HG03558 (cell line): ENCODE results near the gene LAPTM5.
"Not testable (repeated sequence)": the region's sequence is repeated elsewhere in the genome, so short reads cannot be mapped to it uniquely, and the experiment has no call there.

Experiments used
- ATAC-seq: cut with Tn5 transposase; IDR thresholded peaks from one replicate; pipeline ENCODE4 v1.9.1; 2021; ENCODE audit warnings: moderate number of reproducible peaks; ENCODE audit not compliant: unreplicated experiment; ENCODE audit errors: extremely low read depth

The LAPTM5 gene, protein sequence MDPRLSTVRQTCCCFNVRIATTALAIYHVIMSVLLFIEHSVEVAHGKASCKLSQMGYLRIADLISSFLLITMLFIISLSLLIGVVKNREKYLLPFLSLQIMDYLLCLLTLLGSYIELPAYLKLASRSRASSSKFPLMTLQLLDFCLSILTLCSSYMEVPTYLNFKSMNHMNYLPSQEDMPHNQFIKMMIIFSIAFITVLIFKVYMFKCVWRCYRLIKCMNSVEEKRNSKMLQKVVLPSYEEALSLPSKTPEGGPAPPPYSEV

DNA sequence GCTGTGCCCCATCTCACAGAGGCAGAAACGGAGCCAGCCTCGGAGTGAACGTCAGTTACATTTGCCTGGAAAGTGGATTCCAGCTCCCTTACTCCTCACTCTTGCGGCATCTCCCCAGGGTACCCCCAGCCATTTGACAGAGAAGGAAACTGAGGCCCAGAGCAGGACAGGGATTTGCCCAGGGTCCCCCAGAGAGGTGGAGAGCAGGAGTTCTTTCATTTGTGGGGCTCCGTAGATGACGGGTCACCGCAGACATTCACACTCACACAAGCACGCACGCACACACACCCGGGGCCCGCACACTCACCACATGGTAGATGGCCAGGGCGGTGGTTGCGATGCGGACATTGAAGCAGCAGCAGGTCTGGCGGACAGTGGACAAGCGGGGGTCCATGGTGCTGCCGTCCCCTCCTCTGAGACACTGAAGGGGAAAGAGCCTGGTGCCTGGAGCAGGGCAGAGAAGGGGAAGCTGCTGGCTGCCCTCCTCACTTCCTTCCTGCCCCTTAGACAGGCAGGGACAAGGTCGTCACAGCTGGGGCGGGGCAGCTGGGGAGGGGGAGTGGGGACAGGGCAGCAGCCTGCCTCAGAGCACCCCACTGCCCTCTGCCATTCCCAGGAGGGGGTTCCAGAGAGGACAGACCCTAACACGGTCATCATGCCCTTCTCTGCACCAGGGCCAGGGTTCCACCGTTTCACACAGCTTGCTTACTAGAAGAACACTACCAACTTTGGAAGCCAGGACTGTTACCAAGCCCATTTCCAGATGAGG is at the start of gene LAPTM5:
TSS of gene LAPTM5 (minus strand) at position 423 of the 769 bp plus-strand sequence. CDS start at position 394, 29 bp downstream.
- ATAC-seq = no peak

DNA sequence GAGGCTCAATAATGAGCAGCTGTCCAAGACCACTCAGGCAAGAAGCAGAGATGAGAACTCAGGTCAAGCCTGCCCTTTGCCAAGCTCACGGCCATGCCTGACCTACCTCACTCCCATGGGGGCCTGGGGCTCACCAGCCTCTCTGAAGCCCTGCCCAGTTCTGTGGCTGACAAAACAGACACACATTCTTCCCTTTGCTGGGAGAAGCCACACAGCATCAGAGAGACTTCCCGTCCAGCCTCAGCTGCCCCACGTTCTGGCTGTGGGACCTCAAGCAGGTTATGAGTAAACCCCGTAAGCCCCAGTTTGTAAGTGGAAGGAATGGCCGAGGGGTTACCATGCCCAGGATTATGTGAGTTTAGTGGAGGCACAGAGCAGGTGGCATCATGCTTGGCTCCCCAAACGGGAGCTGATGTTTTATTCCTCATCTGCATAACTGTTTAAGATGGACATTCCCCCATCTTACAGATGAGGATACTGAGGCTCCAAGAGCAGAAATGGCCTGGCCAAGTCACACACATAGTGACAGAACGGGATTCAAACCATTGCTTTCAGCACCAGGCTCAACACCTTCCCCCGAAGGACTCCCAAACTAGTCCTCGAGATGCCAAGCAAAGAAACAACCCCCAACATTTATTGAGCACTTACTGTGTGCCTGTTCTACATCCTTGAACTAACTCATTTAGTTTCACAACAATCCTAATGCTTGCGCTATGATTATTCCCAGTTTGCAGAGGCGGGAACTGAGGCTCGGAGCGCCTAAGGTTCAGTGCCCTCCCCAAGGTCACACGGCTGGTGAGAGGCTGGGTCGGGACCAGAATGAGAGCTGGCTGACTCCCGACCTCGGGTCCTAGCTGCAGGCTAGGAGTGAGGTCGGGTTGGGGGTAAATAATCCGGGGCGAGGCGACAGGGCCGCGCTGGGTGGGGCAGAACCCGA is 49.1 kb upstream of the LAPTM5 start:
- ATAC-seq = no peak

GRCh38 chr1:30805304-30806003 is 47.9 kb upstream of the LAPTM5 start:
- ATAC-seq = no peak

DNA sequence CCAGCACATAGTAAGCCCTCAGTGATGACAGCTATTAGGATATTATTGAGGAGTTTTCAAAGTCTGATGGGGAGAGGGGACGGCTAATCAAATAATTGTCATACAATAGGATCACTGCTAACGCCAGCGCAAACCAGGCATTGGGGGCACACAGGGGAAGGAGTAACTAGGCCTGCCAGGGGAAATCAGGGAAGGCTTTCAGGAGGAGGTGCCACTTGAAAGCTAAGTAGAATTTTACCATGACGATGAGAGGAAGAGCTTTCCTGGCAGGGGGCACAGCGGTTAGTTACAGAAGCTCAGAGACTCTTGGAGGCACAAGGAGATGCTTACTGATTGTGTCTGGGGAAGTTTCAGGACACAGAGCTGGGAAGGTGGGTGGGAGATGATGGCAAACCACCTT is 47.2 kb upstream of the LAPTM5 start:
- ATAC-seq = no peak

- no peak for ATAC-seq
Observed at GRCh38 chr1:30804352-30804751, 46.8 kb upstream of the LAPTM5 start.

DNA sequence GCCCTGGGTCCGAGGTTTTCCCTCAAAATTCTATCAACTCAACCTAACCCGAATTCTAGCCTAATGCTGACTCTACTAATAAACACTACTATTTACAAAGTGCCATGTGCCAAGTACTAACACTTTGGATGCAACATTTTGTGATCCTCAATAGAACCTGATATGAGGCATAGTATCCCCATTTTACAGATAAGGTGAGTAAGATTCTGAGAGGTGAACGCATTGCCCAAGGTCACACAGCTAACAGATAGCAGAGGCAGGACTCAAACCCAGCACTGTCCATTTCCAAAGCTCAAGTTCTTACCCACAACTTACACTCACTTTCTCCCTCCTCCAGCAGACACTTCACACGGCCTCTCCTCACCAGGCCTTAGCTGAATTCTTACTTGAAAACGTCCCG is 46.0 kb upstream of the LAPTM5 start:
- ATAC-seq = no peak

DNA sequence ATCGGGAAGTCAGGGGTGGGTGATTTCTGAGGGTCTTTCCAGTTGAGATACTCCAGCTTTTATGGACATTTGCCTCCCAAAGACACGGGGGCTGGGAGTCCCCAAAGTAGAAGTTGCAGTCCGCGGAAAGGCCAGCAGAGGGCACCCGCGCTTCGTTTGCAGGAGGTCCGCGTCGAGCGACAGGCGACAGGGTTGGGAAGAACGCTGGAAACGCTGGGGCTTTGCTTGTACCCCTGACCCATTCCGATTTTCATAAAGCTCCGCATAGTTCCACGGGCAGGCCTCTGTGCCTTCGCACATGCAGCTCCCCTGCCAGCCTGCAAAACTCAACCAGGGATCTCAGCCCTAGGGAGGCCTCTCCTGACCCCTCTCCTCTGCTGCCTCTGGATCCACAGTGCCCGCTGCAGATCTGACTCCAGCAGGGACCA is 44.2 kb upstream of the LAPTM5 start:
- ATAC-seq = no peak

GRCh38 chr1:30799233-30799511 is 41.6 kb upstream of the LAPTM5 start:
- ATAC-seq = no peak

DNA sequence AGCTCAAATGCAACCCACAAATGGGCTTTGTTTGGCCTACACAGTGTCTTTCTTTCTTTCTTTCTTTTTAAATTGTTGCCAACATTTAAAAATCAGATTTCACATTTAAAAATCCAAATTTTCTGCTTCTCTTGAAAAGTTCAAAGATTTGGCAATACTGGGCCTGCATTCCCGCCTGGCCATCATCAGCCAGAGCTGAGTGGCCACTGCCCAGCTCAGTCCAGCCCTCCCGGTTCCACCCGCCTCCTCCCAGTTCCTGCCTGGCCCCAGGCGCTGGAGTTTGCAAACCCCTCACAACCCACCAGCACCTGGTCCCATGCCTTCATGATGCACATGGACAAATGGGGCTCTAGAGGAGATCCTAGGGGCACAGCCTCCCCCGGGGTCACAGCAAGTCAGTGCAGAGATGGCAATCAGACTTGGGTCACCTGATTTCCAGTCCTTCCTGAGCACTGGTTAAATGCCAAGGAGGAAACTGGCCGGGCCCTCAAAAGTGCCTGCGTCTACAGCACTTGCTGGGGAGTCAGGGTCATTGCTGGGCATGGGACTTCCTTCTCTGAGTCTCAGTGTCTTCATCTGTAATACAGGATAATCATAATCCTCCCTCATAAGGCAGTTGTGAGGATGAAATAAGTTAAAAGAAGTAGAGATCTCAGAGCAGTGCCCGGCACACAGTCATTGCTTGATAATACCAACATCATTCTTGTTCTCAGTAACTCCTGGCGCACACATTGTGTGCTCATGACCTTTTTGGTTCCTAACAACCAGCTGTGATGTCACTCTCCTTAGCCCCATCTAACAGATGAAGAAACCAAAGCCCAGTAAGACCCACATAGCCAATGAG is 41.0 kb upstream of the LAPTM5 start:
- ATAC-seq = no peak

DNA sequence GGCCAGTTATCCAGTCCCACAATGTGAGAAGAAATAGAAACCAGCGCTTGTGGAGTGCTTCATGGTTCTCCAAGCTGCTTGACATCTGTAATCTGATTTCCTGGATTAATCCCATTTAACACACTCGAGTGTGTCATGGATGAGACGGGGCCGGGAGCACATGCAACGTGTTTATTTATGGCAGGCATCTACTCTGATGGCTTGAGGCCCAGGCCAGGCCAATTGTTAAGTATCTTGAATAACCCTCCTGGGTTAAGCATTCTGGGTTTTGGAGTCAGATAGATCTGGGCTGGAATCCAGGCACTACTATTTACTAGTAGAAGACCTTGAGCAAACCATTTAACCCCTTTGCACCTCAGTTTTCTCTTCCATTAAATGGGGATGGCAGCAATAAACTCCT is 37.5 kb upstream of the LAPTM5 start:
- no peak for ATAC-seq

DNA sequence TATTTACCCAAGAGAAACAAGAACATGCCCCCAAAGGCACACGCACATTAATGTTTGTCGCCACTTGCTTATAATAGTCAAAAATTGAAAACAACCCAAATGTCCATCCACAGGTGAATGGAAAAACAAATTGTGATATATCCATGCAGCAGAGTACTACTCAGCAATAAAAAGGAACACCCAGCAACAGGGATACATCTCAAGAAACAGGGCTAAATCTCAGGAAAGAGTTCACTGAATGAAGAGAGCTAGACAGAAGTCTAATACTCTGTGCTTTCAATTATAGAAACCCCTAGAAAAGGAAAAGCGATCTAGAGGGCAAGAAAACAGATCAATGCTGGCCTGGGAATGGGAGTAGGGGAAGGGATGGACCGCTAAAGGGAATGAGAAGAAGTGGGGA is 36.7 kb upstream of the LAPTM5 start:
- no peak for ATAC-seq

DNA sequence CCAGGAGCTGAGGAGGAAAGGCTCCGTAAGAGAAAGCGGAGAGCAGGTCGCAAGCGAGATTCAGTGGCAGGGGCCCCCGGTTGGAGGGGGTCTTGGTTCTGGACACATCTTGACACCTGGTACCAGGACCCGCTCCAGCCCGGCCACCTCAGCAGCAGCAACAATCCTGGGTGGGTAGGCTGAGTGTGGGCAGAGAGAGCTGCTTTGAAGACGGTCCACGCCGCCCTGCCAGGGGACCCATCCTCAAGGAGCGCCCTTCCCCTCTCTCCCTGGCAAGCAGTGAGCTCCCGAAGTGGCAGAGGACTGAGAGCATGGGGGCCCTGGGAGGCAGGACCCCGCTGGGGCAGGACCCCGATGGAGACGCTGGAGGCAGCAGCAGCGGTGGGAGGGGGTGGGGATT is 35.6 kb upstream of the LAPTM5 start:
- ATAC-seq = no peak

DNA sequence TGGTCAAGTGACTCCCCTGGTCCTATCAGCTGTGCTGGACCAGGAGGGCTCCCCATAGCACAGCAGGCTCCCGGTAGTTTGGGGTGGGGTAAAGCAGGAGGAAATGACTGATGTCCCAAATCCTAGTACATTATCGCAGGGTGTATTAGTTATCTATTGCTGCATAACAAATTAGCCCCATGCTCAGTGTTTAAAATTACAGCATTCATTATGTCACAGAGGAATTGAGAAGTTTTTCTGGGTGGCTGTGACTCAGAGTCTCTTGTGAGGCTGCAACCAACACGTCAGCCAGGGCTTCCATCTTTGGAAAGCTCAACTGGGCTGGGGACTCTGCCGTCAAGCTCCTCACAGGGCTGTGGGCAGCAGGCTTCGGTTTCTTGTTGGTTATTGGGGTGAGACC is 34.3 kb upstream of the LAPTM5 start:
- ATAC-seq = no peak

DNA sequence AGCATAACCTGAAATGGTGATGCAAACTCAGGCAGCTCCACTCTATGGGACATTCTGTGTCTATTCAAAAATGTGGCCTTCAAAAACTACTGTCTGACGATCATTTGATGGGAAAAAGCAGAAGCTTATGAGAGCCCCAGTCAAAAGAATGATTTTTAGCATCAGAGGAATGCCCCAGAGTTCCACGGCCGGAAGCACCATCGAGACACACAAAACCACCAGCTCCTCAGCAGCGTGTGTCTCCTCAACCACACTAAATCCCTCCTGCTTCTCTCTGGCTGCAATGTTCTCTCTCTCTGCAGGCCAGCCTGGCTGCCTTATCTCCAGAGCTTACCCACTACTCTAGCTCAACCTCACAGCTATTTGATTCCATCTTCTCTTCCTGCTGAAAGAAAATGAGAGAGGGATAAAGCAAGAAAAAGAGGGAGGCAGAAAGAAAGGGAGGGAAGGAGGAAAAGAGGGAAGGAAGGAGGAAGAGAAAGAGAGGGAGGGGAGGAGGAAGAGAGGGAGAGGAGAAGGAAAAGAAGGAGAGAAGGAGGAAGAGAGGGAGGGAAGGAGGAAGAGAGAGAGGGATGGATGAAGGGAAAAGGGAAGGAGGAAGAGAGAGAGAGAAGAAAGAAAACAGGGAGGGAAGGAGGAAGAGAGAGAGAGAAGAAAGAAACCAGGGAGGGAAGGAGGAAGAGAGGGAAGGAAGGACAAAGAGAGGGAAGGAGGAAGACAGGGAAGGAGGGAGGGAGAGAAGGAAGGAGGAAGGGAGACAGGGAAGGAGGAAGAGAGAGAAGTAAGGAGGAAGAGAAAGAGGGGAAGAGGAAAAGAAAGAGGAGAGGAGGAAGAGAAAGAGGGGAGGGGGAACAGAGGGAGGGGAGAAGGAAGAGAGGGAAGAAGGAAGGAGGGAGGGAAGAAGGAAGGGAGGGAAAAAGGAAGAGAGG is 33.5 kb upstream of the LAPTM5 start:
- ATAC-seq = no peak

DNA sequence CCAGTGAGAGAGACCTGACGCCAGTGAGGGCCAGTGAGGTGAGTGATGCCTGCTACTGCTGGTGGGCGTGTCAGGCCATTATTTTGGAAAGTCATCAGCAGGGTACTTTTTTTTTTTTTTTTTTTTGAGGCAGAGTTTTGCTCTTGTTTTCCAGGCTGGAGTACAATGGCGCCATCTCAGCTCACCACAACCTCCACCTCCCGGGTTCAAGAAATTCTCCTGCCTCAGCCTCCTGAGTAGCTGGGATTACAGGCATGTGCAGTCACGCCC is 32.6 kb upstream of the LAPTM5 start:
- ATAC-seq = not testable (repeated sequence)

GRCh38 chr1:30789388-30790255 is 32.0 kb upstream of the LAPTM5 start:
- ATAC-seq = no peak

DNA sequence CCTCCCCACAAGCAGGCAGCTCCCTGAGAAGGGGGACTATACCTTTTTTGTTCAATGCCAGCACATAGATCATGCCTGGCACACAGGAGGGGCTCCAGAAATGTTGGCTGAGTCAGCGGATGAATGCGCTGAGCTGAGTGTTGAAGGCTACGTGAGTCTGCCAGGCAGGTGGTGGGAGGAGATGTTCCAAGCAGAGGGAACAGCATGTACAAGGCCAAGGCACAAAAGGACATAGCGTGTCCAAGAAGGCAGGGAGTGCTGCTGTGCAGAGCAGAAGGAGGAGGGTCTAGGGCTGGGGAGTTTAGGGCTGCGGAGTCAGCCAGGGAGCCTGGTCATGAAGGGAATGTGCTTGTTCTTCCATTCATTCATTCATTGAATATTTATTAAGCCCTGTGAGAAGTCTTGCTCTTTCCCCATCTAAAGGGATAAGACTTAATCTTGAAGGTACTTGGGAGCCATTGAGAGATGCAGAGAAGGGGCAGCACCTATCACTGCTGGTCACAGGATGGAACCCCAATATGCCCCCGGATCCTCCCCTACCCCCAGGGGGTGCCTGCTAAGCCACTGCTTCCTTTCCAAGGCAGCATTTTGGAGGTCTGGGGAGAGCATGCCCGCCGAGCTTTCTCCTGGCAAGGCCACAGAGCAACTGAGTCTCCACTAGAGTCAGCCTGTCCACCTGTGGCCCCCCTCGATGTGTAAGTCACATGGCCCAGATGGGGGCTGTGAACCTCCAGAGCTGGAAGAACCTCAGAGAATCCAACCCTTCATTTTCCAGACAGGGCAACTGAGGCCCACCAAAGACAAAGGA is 31.2 kb upstream of the LAPTM5 start:
- no peak for ATAC-seq
